ENCODE data around the gene TFPI. TPM values are rescaled to one million over a fixed set of nuclear protein-coding genes. Genes with fewer than 3 reads are reported as not detected.

TFPI gene
- total and polyA plus RNA-seq, 2 of the 8 experiments (the other 6 are each of a cell fraction or from before 2014, with no cell fraction given), result 2.0 to 7.1 TPM

DNA sequence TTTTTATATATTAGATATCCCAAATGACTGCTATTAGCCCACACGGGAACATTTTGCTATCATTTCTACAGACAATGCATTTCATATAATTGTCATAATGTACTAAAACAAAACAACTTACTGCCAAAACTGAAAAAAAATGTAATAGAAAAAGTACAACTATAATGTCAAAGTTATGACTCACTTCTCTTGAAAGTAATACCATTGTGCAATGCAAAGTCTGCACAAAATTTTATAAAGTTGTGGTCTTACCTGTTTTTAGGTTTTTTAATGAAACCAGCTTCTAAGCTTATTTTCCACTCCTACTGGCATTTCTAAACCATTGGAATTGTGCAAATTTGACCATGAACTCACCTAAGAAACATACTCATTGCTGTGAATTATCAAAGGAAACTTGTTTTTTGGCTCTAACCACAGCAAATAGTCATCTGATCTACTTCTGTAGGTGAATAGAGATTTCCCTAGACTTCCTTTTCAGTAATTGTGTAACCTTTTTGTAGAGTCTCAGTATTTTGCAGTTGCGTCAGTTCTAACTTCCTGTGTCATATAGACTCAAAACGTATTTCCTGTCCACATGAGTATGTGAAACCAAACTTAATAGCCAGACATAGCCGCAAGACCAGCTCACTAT, 31.9 kb upstream of the TFPI start:
- Histone ChIP-seq H3K23me2 (ENCODE audit: low read depth, low read length) (no peaks in the 10 kb centered on the region), H3K9me3 (ENCODE audit: insufficient read depth in 2 of 2, low read depth in 1 of 2, low read length in 1 of 2) (no peaks in the 10 kb centered on the region), H3K79me1 (ENCODE audit: low read depth, low read length) (no peaks in the 10 kb centered on the region), H3K9ac (replicated peaks in 1 of 4; ENCODE audit: extremely low read depth in 1 of 4, low read depth in 3 of 4, low read length in 3 of 4) (no peak overlapping the region), H4K91ac (replicated peaks; ENCODE audit: insufficient read length, low read length) (no peak overlapping the region), H3K14ac (ENCODE audit: insufficient read length) (no peak overlapping the region), H3K4ac (replicated peaks; ENCODE audit: insufficient read length, low read depth, low read length) (no peak overlapping the region), H2BK5ac (ENCODE audit: low read depth, low read length) (no peak overlapping the region), H4K5ac (ENCODE audit: insufficient read length, low read depth, low read length) (no peak overlapping the region), H3K27me3 (replicated peaks in 1 of 4; ENCODE audit: control insufficient read depth in 3 of 4, extremely low read depth in 1 of 4, insufficient read depth in 3 of 4, low read length in 3 of 4) (no peaks in the 10 kb centered on the region), H3K4me1 (replicated peaks in 1 of 4; ENCODE audit: control insufficient read depth in 3 of 4, insufficient read depth in 4 of 4, low read length in 3 of 4) (no peaks in the 10 kb centered on the region), H3K4me2 (ENCODE audit: insufficient read depth in 1 of 2, low read depth in 2 of 2, low read length in 2 of 2) (no peak overlapping the region), H2BK15ac (ENCODE audit: low read length) (no peak overlapping the region), H3K4me3 (ENCODE audit: extremely low read depth in 1 of 4, insufficient read depth in 2 of 4, low read depth in 3 of 4, low read length in 4 of 4) (no peak overlapping the region), H2BK120ac (replicated peaks; ENCODE audit: low read depth, low read length) (no peak overlapping the region), H2BK12ac (ENCODE audit: low read depth, low read length) (no peak overlapping the region), H3K79me2 (ENCODE audit: control insufficient read depth in 1 of 2, insufficient read depth in 2 of 2, low read length in 2 of 2) (no peaks in the 10 kb centered on the region), H2AFZ (ENCODE audit: low read length) (no peak overlapping the region), H3K27ac (ENCODE audit: low read depth, low read length) (no peak overlapping the region), H3K18ac (ENCODE audit: extremely low read depth, low read length) (no peak overlapping the region), H3K56ac (replicated peaks; ENCODE audit: insufficient read length, low read depth, low read length) (no peak overlapping the region), H3K36me3 (ENCODE audit: control insufficient read depth in 2 of 4, insufficient read depth in 4 of 4, low read length in 3 of 4) (no peaks in the 10 kb centered on the region), H4K8ac (ENCODE audit: extremely low read depth, insufficient read depth, low read length) (no peak overlapping the region), H2AK5ac (ENCODE audit: low read depth, low read length) (no peak overlapping the region), H3K23ac (ENCODE audit: insufficient read length) (no peak overlapping the region), H4K20me1 (replicated peaks in 1 of 2; ENCODE audit: control insufficient read depth in 1 of 2, insufficient read depth in 2 of 2, low read length in 2 of 2) (no peaks in the 10 kb centered on the region), H2BK20ac (ENCODE audit: low read length) (no peak overlapping the region)
- FAIRE-seq (no peak), DNase-seq (ENCODE audit: low read depth in 1 of 2, low spot score in 2 of 2) (no peak)
- POLR2A ChIA-PET (ENCODE audit: partially characterized antibody), result no interaction called here
- TF ChIP-seq RNF2 (IDR thresholded peaks at IDR 0.05; ENCODE audit: borderline replicate concordance, low read depth, low read length, missing control alignments, poor library complexity, severe bottlenecking), result no peak
- TF ChIP-seq POU5F1 (IDR thresholded peaks at IDR 0.05; ENCODE audit: low read depth, low read length), result no peak
- TF ChIP-seq RAD21 (IDR thresholded peaks at IDR 0.05 in 1 of 2, conservative IDR thresholded peaks at IDR 0.05 in 1 of 2; ENCODE audit: low read depth in 2 of 2, low read length in 2 of 2), result no peak
- TF ChIP-seq RXRA (IDR thresholded peaks at IDR 0.05; ENCODE audit: insufficient read depth, low read depth, low read length), result no peak
- no peak for TF ChIP-seq ZNF274 (IDR thresholded peaks at IDR 0.05; ENCODE audit: borderline replicate concordance, extremely low read depth, low read length)
- TF ChIP-seq KDM1A (IDR thresholded peaks at IDR 0.05; ENCODE audit: borderline replicate concordance, low read length), result no peak
- no peak for TF ChIP-seq NRF1 (IDR thresholded peaks at IDR 0.05; ENCODE audit: low read depth, low read length)
- CTCF ChIA-PET (ENCODE audit: partially characterized antibody), result interaction anchor here (0.8 to 13.4 kb wide), 5 partner anchors 17 to 258 kb away, joined by 3 to 331 read pairs (median 3); no protein-coding TSS in a partner anchor
- 93% methylated on average over 4 of the region's 4 CpGs; no CpG with 5 or more reads in 1 of the 2 experiments for WGBS, 2 experiments (ENCODE audit: extremely low coverage in 1 of 2, insufficient coverage in 1 of 2, insufficient read length in 1 of 2, insufficient replicate concordance in 2 of 2, low coverage in 1 of 2, low lambda C conversion rate in 2 of 2, missing lambda C conversion rate in 1 of 2)
